MM.1S (cell line): ENCODE results near the gene BYSL.

ENCODE experiments used
- DNase-seq: peaks from one replicate; pipeline ENCODE4 v3.0.0-alpha.2; 2015
- H2AFZ ChIP-seq: fragments of 300-600 bp; sonication (generic); 2 replicates; pipeline ENCODE4 v1.6.0; 2016; ENCODE audit warnings: antibody characterized with exemption, low read length
- H3F3A ChIP-seq: fragments of 300-600 bp; sonication (generic); 2 replicates; pipeline ENCODE4 v1.6.1; 2016; ENCODE audit warnings: mild to moderate bottlenecking, antibody characterized with exemption, low read length, moderate library complexity, mixed read lengths; ENCODE audit not compliant: insufficient read depth
- H3K27ac ChIP-seq: fragments of 300-600 bp; sonication (generic); 2 replicates; pipeline ENCODE4 v1.5.1; 2016; ENCODE audit warnings: mild to moderate bottlenecking, low read length
- H3K27me3 ChIP-seq: fragments of 300-600 bp; sonication (generic); replicated peaks from 2 replicates; pipeline ENCODE4 v1.6.0; 2016; ENCODE audit warnings: low read length; ENCODE audit not compliant: insufficient read depth
- H3K36me3 ChIP-seq: fragments of 300-600 bp; sonication (generic); replicated peaks from 2 replicates; pipeline ENCODE4 v1.6.1; 2016; ENCODE audit warnings: mild to moderate bottlenecking, low read length, mixed read lengths; ENCODE audit not compliant: insufficient read depth
- H3K4me1 ChIP-seq: fragments of 300-600 bp; sonication (generic); 2 replicates; pipeline ENCODE4 v1.6.1; 2016; ENCODE audit warnings: low read length, mixed read lengths
- H3K4me2 ChIP-seq: fragments of 300-600 bp; sonication (generic); 2 replicates; pipeline ENCODE4 v1.6.0; 2016; ENCODE audit warnings: low read depth, low read length
- H3K4me3 ChIP-seq: fragments of 300-600 bp; sonication (generic); 2 replicates; pipeline ENCODE4 v1.5.1; 2016; ENCODE audit warnings: low read length, mixed read lengths
- H3K79me2 ChIP-seq: fragments of 300-600 bp; sonication (generic); 2 replicates; pipeline ENCODE4 v1.6.1; 2016; ENCODE audit warnings: mixed run types, low read length, mixed read lengths
- H3K9ac ChIP-seq: fragments of 300-600 bp; sonication (generic); 2 replicates; pipeline ENCODE4 v1.6.1; 2016; ENCODE audit warnings: low read length, mixed read lengths
- H3K9me2 ChIP-seq: fragments of 300-600 bp; sonication (generic); replicated peaks from 2 replicates; pipeline ENCODE4 v1.6.1; 2016; ENCODE audit warnings: mild to moderate bottlenecking, low read length, mixed read lengths; ENCODE audit not compliant: insufficient read depth
- H3K9me3 ChIP-seq: fragments of 300-600 bp; sonication (generic); replicated peaks from 2 replicates; pipeline ENCODE4 v1.6.1; 2016; ENCODE audit warnings: mild to moderate bottlenecking, low read length, mixed read lengths; ENCODE audit not compliant: insufficient read depth
- H4K20me1 ChIP-seq: fragments of 300-600 bp; sonication (generic); 2 replicates; pipeline ENCODE4 v1.6.1; 2016; ENCODE audit warnings: mild to moderate bottlenecking, low read length, moderate library complexity, mixed read lengths; ENCODE audit not compliant: insufficient read depth
- EZH2 ChIP-seq: fragments of 300-600 bp; sonication (generic); optimal IDR thresholded peaks from 2 replicates; pipeline ENCODE3; 2017; ENCODE audit warnings: low read depth, mild to moderate bottlenecking, antibody characterized with exemption, low read length, mixed read lengths
- EZH2phosphoT487 ChIP-seq: fragments of 300-600 bp; sonication (generic); IDR thresholded peaks from 2 replicates; pipeline ENCODE4 v1.6.1; 2018; ENCODE audit warnings: antibody characterized with exemption, low read length
- TF ChIP-seq, protein P1 (sequence below): fragments of 300-600 bp; sonication (generic); IDR thresholded peaks from 2 replicates; pipeline ENCODE4 v1.5.1; 2016; ENCODE audit warnings: antibody characterized with exemption, low read length, mixed read lengths

BYSL gene, protein sequence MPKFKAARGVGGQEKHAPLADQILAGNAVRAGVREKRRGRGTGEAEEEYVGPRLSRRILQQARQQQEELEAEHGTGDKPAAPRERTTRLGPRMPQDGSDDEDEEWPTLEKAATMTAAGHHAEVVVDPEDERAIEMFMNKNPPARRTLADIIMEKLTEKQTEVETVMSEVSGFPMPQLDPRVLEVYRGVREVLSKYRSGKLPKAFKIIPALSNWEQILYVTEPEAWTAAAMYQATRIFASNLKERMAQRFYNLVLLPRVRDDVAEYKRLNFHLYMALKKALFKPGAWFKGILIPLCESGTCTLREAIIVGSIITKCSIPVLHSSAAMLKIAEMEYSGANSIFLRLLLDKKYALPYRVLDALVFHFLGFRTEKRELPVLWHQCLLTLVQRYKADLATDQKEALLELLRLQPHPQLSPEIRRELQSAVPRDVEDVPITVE

GRCh38 chr6:41920921-41921711, at the start of gene BYSL, which contains the start of gene MED20:
Gene BYSL (plus strand): TSS chr6:41921499. CDS start chr6:41921563, 64 bp downstream.
Gene MED20 (minus strand): TSS chr6:41921139. CDS start chr6:41921018, 121 bp downstream.
- H3K9me2 ChIP-seq: no peaks in the 10 kb centered on the region
- H3K9me3 ChIP-seq: no peaks in the 10 kb centered on the region
- DNase-seq: peak; percentile 95
- H4K20me1 ChIP-seq: no peaks in the 10 kb centered on the region
- TF ChIP-seq, protein P1, sequence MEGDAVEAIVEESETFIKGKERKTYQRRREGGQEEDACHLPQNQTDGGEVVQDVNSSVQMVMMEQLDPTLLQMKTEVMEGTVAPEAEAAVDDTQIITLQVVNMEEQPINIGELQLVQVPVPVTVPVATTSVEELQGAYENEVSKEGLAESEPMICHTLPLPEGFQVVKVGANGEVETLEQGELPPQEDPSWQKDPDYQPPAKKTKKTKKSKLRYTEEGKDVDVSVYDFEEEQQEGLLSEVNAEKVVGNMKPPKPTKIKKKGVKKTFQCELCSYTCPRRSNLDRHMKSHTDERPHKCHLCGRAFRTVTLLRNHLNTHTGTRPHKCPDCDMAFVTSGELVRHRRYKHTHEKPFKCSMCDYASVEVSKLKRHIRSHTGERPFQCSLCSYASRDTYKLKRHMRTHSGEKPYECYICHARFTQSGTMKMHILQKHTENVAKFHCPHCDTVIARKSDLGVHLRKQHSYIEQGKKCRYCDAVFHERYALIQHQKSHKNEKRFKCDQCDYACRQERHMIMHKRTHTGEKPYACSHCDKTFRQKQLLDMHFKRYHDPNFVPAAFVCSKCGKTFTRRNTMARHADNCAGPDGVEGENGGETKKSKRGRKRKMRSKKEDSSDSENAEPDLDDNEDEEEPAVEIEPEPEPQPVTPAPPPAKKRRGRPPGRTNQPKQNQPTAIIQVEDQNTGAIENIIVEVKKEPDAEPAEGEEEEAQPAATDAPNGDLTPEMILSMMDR: peak; percentile 93
- TF ChIP-seq EZH2: no peak
- H3K4me3 ChIP-seq: peak within 1 kb of the TSS; percentile 98
- H3K9ac ChIP-seq: peak within 1 kb of the TSS; percentile 97
- H3K79me2 ChIP-seq: peaks cover 77% of the 10 kb centered on the region
- peak within 1 kb of the TSS; percentile 56 for H3K4me2 ChIP-seq
- H3F3A ChIP-seq: peaks cover 10% of the 10 kb centered on the region
- no peaks in the 10 kb centered on the region for H3K27me3 ChIP-seq
- peak within 1 kb of the TSS; percentile 97 for H2AFZ ChIP-seq
- H3K4me1 ChIP-seq: peaks cover 15% of the 10 kb centered on the region; the same call in 1 of the 2 replicates
- H3K36me3 ChIP-seq: peaks cover 6% of the 10 kb centered on the region; the same call in 1 of the 2 replicates
- peak within 1 kb of the TSS; percentile 93 for H3K27ac ChIP-seq

- no peaks in the 10 kb centered on the region for H3K27me3 ChIP-seq
- no peaks in the 10 kb centered on the region for H3K9me2 ChIP-seq
- H3K27ac ChIP-seq: no peak overlapping the region
- H3K4me3 ChIP-seq: no peak overlapping the region
- H3K4me2 ChIP-seq: no peak overlapping the region
- H3K4me1 ChIP-seq: peaks cover 15% of the 10 kb centered on the region
- no peak for DNase-seq
- no peak overlapping the region for H2AFZ ChIP-seq
- peaks cover 15% of the 10 kb centered on the region for H3F3A ChIP-seq
- H3K9ac ChIP-seq: no peak overlapping the region
- no peaks in the 10 kb centered on the region; the same call in 1 of the 2 replicates for H3K36me3 ChIP-seq
- no peak for TF ChIP-seq EZH2phosphoT487
- TF ChIP-seq, protein P1: no peak
- no peak for TF ChIP-seq EZH2
- H4K20me1 ChIP-seq: no peaks in the 10 kb centered on the region
- H3K79me2 ChIP-seq: 0 out of 2 replicates have a peak, but pooled peaks cover 4% of the 10 kb centered on the region
- H3K9me3 ChIP-seq: no peaks in the 10 kb centered on the region
Observed at GRCh38 chr6:41871691-41872090, 49.6 kb upstream of the BYSL start.

DNA sequence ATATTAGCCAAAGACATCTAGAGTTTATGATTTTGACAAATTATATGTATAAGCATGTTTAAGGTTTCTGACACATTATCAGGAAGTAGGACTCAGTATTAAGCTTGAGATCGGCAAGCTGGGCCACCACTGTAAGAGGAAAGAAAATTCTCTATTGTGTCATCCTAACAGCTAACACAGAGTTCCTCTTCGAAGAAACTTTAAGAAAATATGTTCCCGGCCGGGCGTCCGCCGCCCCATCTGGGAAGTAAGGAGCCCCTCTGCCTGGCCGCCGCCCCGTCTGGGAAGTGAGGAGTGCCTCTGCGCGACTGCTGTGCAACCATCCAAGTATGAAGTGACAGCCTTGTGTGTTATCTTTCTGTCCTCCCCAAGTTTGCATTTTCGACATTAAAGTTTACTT, 49.2 kb upstream of the BYSL start:
- Histone ChIP-seq H3K27me3 (no peaks in the 10 kb centered on the region), H3K4me2 (no peak overlapping the region), H3K79me2 (0 out of 2 replicates have a peak, but pooled peaks cover 4% of the 10 kb centered on the region), H3K9me3 (no peaks in the 10 kb centered on the region), H3K9ac (no peak overlapping the region), H3K4me1 (peaks cover 15% of the 10 kb centered on the region), H3K4me3 (no peak overlapping the region), H3F3A (peaks cover 15% of the 10 kb centered on the region), H3K9me2 (no peaks in the 10 kb centered on the region), H3K36me3 (no peaks in the 10 kb centered on the region; the same call in 1 of the 2 replicates), H3K27ac (no peak overlapping the region), H2AFZ (no peak overlapping the region), H4K20me1 (no peaks in the 10 kb centered on the region)
- DNase-seq: no peak
- TF ChIP-seq EZH2 (no peak), EZH2phosphoT487 (no peak)
- TF ChIP-seq, protein P1: no peak
